Central memory CD8-positive, alpha-beta T cell (primary cell): Measurements from ENCODE around the gene RBM4B.

ENCODE experiments used
- ATAC-seq: fragments of 150-1000 bp; cut with Tn5 transposase; replicated peaks from 2 replicates; pipeline ENCODE4 v1.10.0; 2022; ENCODE audit warnings: mild to moderate bottlenecking, moderate FRiP score, moderate number of reproducible peaks; ENCODE audit not compliant: poor library complexity, severe bottlenecking; ENCODE audit errors: extremely low read depth
- DNase-seq, 2 donors: peaks; one replicate each; pipeline ENCODE4 v3.0.0; 2021; ENCODE audit warnings: low spot score in 2 of 2
- H3K27ac Mint-ChIP-seq: one replicate; pipeline ENCODE4 v1.8.0; 2022; ENCODE audit warnings: low read depth, mild to moderate bottlenecking, moderate library complexity, mixed read lengths
- H3K27me3 Mint-ChIP-seq: one replicate; pipeline ENCODE4 v1.8.0; 2022; ENCODE audit warnings: mixed read lengths
- H3K36me3 Mint-ChIP-seq: one replicate; pipeline ENCODE4 v1.8.0; 2022; ENCODE audit warnings: mild to moderate bottlenecking, moderate library complexity, mixed read lengths; ENCODE audit not compliant: insufficient read depth
- H3K4me1 Mint-ChIP-seq: one replicate; pipeline ENCODE4 v1.8.0; 2022; ENCODE audit warnings: mixed read lengths
- H3K4me3 Mint-ChIP-seq: one replicate; pipeline ENCODE4 v1.8.0; 2022; ENCODE audit warnings: mild to moderate bottlenecking, moderate library complexity, mixed read lengths
- H3K9me3 Mint-ChIP-seq: one replicate; pipeline ENCODE4 v1.8.0; 2022; ENCODE audit warnings: mixed read lengths

The RBM4B gene

DNA sequence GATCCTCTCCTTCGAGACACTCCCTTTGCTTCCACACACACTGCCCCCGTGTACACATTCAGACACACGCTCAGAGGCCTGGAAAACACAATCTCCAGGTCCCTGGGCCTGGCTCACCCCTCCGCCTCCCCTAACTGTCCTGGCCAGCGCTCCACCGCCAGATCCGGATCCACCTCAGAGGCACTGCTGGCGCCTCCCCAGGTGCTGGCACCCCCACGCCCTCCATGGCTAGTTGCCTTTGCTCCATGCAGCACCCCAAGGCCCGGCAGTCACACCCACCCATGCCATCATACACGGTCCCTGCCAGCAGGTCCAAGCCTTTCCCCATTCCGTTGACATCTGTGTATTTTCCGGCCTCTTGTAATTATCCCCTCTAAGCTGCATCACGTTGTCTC lies 40.2 kb upstream of the RBM4B start:
- H3K36me3 Mint-ChIP-seq = peaks cover 2% of the 10 kb centered on the region
- no peaks in the 10 kb centered on the region for H3K9me3 Mint-ChIP-seq
- H3K4me3 Mint-ChIP-seq = no peak overlapping the region
- H3K4me1 Mint-ChIP-seq = no peaks in the 10 kb centered on the region
- no peak for ATAC-seq
- peaks cover 83% of the 10 kb centered on the region for H3K27me3 Mint-ChIP-seq
- no peak overlapping the region for H3K27ac Mint-ChIP-seq
- DNase-seq = no peak

DNA sequence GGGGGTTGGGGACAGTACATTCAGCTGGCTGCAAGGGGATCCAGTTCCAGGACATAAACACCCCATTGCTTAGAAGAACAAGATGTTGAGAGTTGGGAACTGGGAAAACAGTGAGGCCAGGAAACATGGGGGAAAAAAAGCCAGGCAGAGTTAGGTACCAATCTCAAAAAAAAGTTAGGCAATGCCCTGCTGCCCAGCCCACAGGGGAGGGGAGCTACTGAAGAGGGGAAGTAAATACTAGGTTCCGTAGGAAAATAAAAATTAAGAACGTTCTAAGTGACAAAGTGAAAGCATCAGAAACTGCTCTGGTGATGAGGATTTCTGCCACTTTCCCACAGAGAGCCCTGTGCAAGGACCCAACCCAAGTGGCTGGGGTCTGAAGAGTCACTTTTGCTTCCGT lies 39.3 kb upstream of the RBM4B start:
- no peak overlapping the region for H3K4me3 Mint-ChIP-seq
- H3K27ac Mint-ChIP-seq = no peak overlapping the region
- ATAC-seq (no peak), DNase-seq (no peak)
- H3K9me3 Mint-ChIP-seq = no peaks in the 10 kb centered on the region
- H3K36me3 Mint-ChIP-seq = peaks cover 2% of the 10 kb centered on the region
- H3K4me1 Mint-ChIP-seq = no peaks in the 10 kb centered on the region
- peaks cover 83% of the 10 kb centered on the region for H3K27me3 Mint-ChIP-seq

DNA sequence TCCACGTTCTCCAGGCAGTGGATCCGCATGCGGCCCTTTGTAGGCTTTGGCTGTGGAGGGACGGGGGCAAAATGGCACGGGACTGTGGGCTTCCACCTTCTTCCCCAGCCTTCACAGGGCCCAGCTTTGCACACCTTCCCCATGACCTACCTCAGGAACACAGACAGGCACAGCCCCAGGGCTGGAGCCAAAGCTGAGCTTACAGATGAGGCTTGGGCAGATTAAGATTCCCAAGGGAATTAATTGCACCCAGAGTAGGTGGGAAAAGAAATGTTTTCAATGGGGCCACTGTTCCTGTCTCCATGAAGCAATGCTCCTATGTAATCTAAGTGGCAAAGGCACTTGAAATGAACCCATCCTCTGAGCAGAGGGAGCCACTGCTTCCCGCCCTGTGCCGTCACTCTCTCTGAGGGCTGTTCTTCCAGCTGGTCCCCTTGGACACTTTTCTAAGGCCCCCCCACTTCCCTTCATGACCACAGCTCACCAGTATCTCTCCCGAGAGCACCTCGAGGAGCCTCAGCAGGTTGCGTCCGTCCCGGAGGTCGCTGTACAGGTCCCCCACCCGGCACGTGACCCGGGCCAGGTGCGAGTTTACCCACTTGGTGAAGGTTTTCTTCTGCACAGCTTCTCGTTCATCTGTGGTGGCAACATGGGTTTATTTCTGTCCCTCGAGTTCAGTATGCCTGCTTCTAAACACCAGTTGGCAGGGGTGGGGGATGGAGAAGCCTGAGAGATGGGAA lies 37.8 kb upstream of the RBM4B start:
- no peaks in the 10 kb centered on the region for H3K9me3 Mint-ChIP-seq
- no peak for DNase-seq
- H3K4me3 Mint-ChIP-seq = no peak overlapping the region
- H3K27ac Mint-ChIP-seq = no peak overlapping the region
- H3K27me3 Mint-ChIP-seq = peaks cover 83% of the 10 kb centered on the region
- H3K36me3 Mint-ChIP-seq = peaks cover 2% of the 10 kb centered on the region
- no peak for ATAC-seq
- H3K4me1 Mint-ChIP-seq = no peaks in the 10 kb centered on the region

DNA sequence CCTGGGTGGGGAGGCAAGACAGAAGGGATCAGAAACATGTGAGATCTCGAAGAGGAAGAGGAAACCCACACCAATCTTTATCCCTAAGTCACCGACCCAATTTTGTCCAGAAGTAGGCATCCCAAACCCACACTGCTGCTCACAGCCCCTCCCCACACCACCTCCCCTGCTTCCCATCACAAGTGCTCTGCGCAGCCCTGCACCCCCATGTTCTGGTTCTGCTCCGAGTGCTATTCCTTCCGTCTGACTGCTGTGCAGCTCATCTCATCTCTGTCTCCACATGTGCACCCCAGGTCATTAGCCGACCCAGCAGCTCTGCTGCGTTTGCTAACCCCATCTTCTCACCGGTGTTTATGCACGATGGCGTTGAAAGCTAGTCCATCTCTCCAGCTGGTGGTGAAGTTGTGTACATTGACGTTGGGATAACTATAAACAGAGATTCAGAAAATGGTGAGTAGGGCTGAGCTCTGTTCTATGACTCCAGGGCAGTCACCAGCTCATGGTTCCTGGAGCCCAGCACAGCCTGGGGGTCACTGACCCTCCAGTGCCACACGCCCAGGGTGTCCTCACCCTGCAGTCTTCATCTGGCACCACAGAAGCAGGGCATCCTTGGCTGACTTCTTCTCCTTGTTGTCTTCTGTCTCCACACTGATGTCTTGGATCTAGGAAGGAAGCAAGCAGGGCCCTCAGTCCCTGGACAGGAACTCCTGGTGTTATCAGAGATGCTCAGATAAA lies 36.2 kb upstream of the RBM4B start:
- peaks cover 2% of the 10 kb centered on the region for H3K36me3 Mint-ChIP-seq
- ATAC-seq (no peak), DNase-seq (no peak)
- no peaks in the 10 kb centered on the region for H3K4me1 Mint-ChIP-seq
- no peak overlapping the region for H3K4me3 Mint-ChIP-seq
- H3K27ac Mint-ChIP-seq = no peak overlapping the region
- H3K27me3 Mint-ChIP-seq = peaks cover 67% of the 10 kb centered on the region
- H3K9me3 Mint-ChIP-seq = no peaks in the 10 kb centered on the region

DNA sequence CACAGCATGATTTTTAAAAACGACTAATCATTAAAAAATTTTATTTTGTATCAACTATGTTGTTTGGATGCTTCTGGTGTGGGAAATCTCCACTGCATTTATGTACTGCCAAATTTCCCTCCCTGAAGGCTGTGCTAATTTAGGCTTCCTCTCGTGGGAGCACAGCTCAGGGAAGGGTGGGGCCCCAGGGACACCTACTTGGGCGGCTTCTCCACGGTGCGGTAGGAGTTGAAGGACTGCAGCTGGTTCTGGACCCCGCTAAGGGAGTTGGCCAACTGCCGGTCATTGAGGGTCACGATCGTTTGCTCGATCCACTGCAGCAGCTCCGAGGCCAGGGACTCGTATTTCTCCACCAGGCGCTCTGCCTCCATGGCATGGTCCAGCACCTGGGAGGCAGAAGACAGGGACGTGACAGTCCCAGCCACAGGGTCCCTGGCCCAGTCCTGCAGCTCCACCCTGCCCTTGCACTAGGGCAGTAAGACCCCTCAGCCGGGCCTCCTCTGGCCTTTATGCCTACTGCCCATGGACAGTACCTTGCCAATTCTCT lies 32.8 kb upstream of the RBM4B start:
- H3K4me3 Mint-ChIP-seq = no peak overlapping the region
- H3K36me3 Mint-ChIP-seq = peaks cover 2% of the 10 kb centered on the region
- DNase-seq (no peak), ATAC-seq (no peak)
- H3K4me1 Mint-ChIP-seq = no peaks in the 10 kb centered on the region
- H3K9me3 Mint-ChIP-seq = no peaks in the 10 kb centered on the region
- peaks cover 34% of the 10 kb centered on the region for H3K27me3 Mint-ChIP-seq
- H3K27ac Mint-ChIP-seq = no peak overlapping the region

DNA sequence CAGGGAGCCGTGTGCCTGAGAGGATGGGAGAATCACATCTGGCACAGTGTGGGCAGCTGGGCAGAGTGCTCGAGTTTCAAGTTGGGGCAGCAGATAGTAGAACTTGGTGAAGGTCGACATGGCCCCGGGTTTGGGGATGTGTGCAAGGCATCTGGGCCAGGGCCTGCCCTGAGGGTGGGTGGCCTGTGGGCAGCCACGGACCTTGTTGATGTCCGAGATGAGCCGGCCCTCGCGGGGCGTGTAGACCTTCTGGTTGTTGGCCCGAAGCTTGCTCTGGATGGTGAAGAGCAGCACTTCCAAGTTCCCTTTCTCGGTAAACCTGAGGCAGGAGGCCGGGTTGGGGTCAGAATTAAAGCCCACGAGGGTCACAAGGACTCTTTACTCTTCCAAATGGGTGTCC lies 31.0 kb upstream of the RBM4B start:
- no peaks in the 10 kb centered on the region for H3K36me3 Mint-ChIP-seq
- no peak for ATAC-seq
- no peaks in the 10 kb centered on the region for H3K4me1 Mint-ChIP-seq
- no peak for DNase-seq
- peaks cover 17% of the 10 kb centered on the region for H3K27me3 Mint-ChIP-seq
- H3K4me3 Mint-ChIP-seq = no peak overlapping the region
- no peak overlapping the region for H3K27ac Mint-ChIP-seq
- H3K9me3 Mint-ChIP-seq = no peaks in the 10 kb centered on the region

DNA sequence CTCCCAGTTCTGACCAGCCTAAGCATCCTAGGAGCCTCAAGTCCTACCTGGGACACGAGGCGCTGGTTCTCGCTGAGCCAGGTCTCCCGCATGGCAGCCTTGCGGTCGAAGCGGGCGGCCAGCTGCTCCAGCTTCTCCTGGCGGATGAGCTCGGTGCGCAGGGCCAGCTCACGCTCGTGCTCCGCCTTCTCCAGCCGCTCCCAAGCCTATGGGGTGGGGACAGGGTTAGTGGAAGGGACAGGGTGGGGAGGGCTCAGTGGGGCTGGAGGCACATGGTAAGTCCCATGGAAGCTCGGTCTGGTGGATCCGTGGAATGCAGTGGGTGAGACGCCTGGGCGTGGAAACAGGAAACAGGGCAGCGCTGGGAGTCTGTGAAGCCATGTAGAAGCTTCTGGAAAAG lies 30.4 kb upstream of the RBM4B start:
- ATAC-seq (no peak), DNase-seq (no peak)
- Mint-ChIP-seq H3K4me3 (no peak overlapping the region), H3K9me3 (no peaks in the 10 kb centered on the region), H3K4me1 (no peaks in the 10 kb centered on the region), H3K36me3 (no peaks in the 10 kb centered on the region), H3K27ac (no peak overlapping the region), H3K27me3 (peaks cover 11% of the 10 kb centered on the region)

DNA sequence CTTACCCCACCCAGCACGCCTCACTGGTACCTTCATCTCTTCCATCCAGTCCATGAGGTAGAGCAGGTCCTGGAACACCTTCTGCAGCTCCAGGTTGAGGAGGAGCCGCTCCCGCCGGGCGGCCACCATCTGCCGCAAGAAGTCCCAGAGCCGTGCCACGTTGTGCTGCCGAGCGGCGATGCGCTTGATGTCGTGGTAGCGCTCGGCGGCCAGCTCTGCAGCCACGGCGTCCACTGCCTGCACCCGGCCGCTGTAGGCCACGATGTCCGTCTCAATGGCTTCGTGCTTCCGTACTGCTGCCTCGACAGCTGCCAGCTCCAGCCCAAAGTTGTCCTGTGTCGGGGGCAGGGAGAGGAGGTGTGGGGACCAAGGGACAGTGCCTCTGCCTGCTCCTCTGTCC lies 29.8 kb upstream of the RBM4B start:
- no peaks in the 10 kb centered on the region for H3K4me1 Mint-ChIP-seq
- no peaks in the 10 kb centered on the region for H3K36me3 Mint-ChIP-seq
- H3K27me3 Mint-ChIP-seq = peaks cover 9% of the 10 kb centered on the region
- DNase-seq (no peak), ATAC-seq (no peak)
- H3K4me3 Mint-ChIP-seq = no peak overlapping the region
- H3K9me3 Mint-ChIP-seq = no peaks in the 10 kb centered on the region
- H3K27ac Mint-ChIP-seq = no peak overlapping the region

DNA sequence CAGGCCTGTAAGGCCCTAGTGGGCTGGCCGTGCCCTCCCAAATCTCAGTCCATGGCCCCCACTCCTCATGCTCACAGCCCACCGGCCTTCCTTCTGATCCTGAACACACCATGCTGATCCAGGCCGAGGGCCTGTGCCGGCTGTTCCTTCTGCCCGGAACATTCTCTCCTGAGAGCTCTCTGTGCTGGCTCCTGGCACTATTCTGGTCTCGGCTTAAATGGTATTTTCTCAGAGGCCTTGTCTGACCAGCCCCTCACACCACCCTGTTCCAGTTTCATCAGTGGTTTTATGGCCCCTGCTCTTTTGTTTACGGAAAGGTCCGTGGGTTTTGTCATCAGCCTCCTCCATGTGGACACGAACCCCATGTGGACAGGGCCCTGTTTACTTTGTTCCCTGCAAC lies 29.3 kb upstream of the RBM4B start:
- DNase-seq = no peak
- Mint-ChIP-seq H3K27ac (no peak overlapping the region), H3K4me3 (no peak overlapping the region), H3K27me3 (peaks cover 9% of the 10 kb centered on the region), H3K4me1 (no peaks in the 10 kb centered on the region), H3K36me3 (no peaks in the 10 kb centered on the region), H3K9me3 (no peaks in the 10 kb centered on the region)
- ATAC-seq = no peak

DNA sequence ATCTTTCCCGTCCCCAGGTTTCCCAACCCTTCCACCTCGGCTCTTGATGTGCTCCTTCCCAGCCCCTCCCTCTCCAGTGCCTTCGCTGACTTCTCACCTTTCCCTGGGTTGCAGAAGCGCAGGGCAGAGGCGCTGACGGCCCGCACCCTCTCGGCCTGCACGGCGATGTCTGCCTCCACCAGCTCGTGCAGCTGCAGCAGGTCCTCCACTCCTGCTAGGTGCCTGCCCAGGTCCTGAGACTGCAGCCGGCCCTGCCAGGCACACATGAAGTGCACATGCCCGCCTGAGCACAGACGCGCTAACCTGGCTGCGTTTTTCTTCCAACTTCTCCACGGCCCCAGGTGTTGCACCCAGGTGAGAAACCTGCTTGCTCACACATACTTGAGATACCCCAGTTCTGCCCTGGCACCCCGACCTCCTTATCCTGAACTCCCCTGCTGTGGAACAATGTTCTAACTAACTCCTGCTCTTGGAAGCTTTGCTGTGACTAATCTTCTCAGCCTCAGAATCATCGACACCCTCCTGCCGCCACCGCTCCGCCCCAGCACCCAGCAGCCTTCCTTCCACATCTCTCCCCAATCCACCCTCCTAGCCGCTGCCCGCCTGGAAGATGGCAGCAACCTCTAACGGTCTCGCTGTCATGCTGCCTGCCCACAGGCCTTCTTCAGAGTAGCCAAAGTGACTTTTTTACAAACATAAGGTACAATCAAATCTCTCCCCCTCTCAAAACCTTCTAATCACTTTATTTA lies 28.1 kb upstream of the RBM4B start:
- Mint-ChIP-seq H3K4me3 (no peak overlapping the region), H3K27ac (no peak overlapping the region), H3K36me3 (peaks cover 2% of the 10 kb centered on the region), H3K9me3 (no peaks in the 10 kb centered on the region), H3K27me3 (peaks cover 3% of the 10 kb centered on the region), H3K4me1 (no peaks in the 10 kb centered on the region)
- no peak for DNase-seq
- ATAC-seq = no peak

DNA sequence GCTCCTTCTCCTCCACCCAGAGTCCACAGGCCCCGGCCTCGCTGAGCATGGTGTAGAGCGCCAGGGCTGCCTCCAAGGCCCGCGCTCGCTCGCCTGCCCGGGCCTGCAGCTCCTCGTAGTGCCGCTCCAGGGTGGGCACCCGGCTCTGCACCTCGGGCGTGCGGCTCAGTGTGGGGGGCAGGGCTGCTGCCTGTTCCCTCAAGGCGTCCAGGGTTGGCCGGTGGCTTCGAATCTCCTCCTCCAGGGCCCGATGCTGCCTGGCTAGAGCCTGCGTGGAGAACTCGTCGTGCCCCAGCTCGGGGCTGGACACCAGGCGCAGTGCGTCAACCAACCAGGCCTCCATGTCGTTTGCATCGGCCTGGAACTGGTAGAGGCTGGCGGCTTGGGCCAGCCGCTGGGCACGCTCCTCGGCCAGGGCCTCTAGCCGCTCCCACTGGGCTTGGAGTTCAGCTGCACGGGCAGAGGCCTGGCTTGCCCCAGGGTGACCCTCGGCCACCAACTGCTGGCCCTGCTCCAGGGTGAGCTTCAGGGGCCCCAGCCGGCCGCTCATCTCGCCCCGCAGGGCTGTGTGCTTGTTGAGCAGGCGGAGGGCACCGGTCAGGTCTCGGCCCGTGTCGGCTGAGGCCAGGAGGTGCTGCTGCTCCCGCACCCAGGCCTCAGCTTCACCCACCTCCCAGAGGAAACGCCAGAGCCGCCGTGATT lies 27.1 kb upstream of the RBM4B start:
- Mint-ChIP-seq H3K4me3 (no peak overlapping the region), H3K27me3 (no peaks in the 10 kb centered on the region), H3K4me1 (no peaks in the 10 kb centered on the region), H3K9me3 (no peaks in the 10 kb centered on the region), H3K27ac (no peak overlapping the region), H3K36me3 (peaks cover 2% of the 10 kb centered on the region)
- DNase-seq = no peak
- ATAC-seq = no peak

DNA sequence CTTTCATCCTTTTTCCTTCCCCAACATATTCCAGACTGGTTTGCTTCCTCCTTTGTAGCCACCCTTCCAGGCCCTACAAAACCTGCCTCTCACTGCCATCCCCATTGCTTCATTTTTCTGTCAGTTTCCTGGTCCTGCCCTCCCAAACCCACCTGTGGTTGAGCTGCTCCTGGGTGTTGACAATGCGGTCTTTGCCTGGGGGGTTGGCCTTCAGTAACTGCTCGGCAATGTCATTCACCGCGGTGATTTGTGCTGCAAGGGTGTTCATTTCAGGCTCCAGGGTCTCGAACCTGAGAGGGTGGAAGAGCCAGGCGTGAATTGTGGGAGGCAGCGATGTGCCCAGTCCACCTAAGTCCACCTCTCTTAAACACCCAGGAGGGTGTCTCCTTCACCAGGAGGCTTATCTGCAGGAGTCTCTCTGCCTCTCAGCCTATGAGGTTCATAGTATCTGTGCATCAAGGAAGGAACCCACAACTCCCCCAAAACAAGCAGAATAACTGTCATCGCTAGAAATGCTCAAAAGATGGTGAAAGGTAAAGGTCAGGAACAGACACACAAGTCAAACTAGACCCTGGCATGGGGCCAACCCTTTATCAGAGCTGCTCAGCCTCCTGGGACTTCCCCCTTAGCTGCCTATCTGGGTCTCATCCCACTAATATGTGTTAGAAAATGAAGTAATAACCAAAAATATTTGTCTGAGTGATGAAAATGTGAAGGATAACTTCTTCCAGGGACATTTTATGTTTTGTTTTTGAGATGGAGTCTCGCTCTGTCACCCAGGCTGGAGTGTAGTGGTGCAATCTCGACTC lies 23.9 kb upstream of the RBM4B start:
- ATAC-seq = no peak

More for the DNA sequence above, 23.9 kb upstream of the RBM4B start:
- H3K27me3 Mint-ChIP-seq = no peaks in the 10 kb centered on the region
- peaks cover 2% of the 10 kb centered on the region for H3K36me3 Mint-ChIP-seq
- H3K4me3 Mint-ChIP-seq = no peak overlapping the region
- H3K9me3 Mint-ChIP-seq = no peaks in the 10 kb centered on the region
- no peak for DNase-seq
- no peaks in the 10 kb centered on the region for H3K4me1 Mint-ChIP-seq
- no peak overlapping the region for H3K27ac Mint-ChIP-seq
